ENCODE measurements around the gene CALN1.

- TF ChIP-seq CTCF (IDR thresholded peaks at IDR 0.05) (no peak), ZFX (IDR thresholded peaks at IDR 0.05; ENCODE audit: borderline replicate concordance) (no peak)
These were observed 96.0 kb downstream of the CALN1 start for GRCh38 chr7:72316148-72316547.

Measured in 22Rv1 (cell line).